Stimulated activated CD4-positive, alpha-beta T cell treated with anti-CD3 and anti-CD28 coated beads, TNF-alpha, amount 100 ng/mL, for 24 hours (primary cell): ENCODE measurements around the gene PRSS38.

Source experiments
- DNase-seq, 3 experiments: peaks; one replicate each; pipeline ENCODE4 v3.0.0-alpha.2; 2020; ENCODE audit warnings: low read depth in 3 of 3

The PRSS38 gene

DNA sequence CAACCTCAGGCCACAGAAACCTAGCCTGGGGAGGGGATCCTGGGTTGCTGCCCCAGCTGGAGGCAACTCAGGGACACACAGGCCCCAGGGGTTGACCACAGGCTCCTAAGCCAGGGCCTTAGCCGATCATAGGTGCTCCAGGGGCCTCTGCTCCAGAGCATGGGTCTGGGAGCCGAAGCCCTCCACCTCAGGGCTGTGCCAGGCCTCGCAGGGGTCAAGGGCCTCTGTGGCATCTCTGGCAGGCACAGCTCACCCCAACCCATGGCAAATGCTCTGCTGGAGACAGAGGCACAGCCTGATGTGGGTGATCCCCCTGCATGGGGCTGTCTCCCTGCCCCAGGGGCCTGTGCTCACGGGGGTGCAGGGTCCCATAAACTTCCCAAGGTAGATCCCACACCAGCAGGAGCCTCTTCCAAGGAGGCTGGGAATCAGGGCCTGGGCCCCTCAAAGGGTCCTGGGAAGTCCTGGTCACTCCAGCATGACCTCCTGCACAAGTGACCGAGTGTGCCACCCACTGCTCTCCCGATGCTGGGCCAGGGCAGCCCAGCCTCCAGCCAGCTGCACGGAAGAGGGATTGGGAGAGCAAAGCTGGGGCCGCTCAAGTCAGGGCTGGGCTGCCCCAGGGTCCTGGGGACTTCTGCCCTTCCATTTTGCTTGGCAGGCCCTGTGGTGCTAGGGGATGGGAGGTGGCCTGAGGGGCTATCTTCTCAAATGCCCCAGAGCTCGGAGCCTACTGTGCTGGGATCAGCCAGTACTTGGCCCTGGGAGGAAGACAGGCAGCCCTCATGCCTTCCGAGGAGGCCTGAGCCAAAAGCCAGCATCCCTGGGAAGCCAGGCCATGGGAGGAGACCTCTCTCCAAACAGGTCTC, 22.2 kb upstream of the PRSS38 start:
- DNase-seq = no peak

DNA sequence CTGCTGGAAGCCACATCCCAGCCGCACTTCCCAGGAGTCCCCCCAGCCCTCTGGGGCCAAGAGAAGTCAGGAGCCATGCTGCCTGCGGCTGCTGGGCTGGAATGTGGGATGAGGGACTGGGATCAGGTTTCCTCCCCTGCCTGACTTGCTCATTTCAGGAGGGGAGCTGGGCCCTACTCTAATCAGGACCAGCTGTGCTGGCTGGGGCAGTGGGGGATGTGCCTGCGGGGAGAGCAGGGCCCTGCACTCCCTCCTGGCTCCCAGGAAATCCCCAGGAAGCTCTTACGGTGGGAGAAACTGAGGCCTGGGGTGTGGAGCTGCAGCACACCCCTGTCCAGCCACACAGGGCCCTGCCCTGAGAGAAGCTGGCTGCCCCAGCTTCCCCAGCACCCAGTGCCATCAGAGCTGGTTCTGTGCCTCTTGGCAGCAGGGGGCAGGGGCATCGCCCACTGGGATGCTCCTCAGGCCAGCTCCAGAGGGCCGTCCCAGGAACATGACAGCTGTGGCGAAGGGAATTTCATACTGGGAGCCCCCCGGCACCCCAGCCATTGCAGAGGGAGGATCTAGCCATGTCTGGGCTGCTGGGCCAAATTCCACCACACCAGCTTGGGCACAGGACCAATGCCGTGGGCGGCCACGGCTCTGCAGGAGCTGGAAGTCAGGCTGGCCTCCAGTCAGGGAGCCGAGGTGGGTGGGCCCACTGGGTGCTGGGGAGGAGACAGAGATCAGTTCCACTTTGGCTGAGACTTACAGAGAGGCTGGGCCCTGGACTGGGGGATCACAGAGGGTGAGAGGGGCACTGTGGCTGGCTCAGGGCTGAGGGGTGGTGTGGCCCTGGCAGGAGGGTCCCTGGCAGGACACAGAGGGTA, 21.3 kb upstream of the PRSS38 start:
- no peak for DNase-seq

DNA sequence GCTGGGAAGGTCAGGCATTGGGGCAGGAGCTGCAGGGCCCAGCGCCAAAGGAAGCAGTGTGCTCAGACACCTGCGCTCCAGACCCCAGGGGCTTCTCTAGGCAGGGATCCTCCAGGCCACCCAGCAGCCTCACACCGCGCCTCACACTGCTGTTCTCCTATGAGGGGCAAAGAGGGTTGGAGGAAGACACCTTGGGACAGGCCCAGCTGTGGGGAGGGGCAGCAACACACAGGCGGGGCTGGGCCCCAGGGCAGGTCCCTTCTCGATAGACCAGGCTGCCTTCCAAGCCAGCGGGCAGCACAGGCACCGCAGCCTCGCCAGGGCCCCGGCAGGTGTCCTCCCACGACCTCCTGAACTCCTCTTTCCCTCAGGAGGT, 20.7 kb upstream of the PRSS38 start:
- no peak for DNase-seq

DNA sequence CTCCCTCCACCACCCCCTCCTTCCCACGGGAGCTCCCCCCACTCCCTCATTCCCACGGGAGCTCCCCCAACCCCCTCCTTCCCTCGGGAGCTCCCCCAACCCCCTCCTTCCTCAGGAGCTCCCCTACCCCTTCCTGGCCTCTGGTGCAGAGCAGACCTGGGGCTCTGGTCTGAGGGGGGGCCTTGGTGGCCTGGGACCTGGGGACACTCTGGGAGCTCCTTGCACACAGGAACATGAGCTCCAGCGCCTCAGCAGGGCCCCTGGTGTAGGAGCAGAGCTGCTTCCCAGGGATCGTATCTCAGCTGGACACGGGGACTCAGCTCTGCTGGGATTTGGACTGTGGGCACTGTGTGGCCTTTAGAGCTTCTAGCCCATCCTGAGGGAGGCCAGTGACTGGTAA, 19.7 kb upstream of the PRSS38 start:
- no peak for DNase-seq

DNA sequence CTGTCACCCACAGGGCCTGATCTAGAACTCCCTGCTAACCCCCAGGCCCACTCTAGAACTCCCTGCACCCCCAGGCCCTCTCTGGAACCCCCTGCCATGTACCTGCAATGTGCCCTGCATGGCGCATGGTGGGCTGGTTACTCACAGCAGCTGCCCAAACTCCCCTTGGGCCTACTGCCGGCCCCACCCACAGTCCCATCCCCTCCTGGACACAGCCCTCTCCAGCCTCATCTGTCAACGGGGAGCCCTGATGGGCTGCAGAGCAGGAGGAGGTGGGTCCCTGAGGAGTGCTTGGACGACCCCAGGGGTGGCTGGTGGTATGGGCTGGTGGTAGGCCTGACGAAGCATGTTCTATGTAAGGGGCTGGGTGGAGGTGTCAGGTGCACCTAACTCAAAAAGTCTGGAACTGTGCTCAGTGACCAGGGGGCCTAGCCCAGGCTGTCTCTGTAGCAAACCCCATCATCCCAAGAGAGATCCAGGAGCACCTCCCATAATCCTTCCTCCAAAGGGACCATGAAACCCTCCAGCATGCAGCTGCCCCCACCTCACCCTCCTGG, 19.0 kb upstream of the PRSS38 start:
- DNase-seq = no peak

GRCh38 chr1:227797144-227797543, 18.3 kb upstream of the PRSS38 start:
- DNase-seq = no peak

- DNase-seq = no peak
Observed at GRCh38 chr1:227797625-227798024, 17.9 kb upstream of the PRSS38 start.

- no peak for DNase-seq
Observed at GRCh38 chr1:227798078-227798802, 17.2 kb upstream of the PRSS38 start.

- no peak for DNase-seq
Observed at GRCh38 chr1:227799756-227800155, 15.7 kb upstream of the PRSS38 start.

- no peak for DNase-seq
Observed at GRCh38 chr1:227803933-227804332, 11.5 kb upstream of the PRSS38 start.

- no peak for DNase-seq
Observed at GRCh38 chr1:227805606-227806197, 9.8 kb upstream of the PRSS38 start.

DNA sequence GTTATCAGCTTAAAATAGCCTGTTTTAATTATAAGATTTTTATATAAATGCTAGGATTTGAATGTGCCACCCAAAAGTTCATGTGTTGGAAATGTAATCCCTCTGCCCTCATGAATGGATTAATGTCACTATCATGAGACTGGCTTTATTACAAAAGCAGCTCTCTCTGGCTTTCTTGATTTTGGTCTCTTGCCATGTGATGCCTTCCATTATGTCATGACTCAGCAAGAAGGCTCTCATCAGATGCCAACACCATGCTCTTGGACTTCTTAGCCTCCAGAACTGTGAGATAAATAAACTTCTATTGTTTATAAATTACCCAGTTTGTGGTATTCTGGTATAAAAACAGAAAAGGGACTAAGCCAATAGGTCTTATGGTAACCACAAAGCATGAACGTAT, 6.9 kb upstream of the PRSS38 start:
- DNase-seq = no peak

- no peak for DNase-seq
Observed at GRCh38 chr1:227809026-227809425, 6.4 kb upstream of the PRSS38 start.

DNA sequence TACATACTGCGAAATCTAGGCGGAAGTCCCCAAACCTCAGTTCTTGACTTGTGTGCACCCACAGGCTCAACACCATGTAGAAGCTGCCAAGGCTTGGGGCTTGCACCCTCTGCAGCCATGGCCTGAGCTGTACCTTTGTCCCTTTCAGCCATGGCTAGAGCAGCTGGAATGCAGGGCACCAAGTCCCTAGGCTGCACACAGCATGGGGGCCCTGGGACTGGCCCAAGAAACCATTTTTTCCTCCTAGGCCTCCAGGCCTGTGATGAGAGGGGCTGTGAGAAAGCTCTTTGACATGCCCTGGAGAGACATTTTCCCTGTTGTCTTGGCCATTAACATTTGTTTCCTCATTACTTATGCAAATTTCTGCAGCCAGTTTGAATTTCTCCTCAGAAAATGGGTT, 1.5 kb upstream of the PRSS38 start:
- DNase-seq = no peak

- DNase-seq = no peak
Observed at GRCh38 chr1:227816750-227817446, 1.4 kb downstream of the PRSS38 start.

DNA sequence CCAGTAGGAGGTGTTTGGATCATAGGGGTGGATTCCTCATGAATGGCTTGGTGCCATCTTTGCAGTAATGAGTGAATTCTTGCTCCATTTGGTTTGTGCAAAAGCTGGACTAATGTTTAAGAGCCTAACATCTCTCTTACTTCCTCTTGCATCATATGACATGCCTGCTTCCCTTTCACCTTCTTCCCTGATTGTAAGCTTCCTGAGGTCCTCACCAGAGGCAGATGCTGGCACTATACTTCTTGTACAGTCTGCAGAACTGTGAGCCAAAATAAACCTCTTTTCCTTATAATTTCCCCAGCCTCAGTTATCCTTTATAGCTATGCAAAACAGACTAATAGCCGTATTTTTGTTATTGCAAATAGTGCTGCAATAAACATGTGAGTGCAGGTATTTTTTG, 8.1 kb downstream of the PRSS38 start:
- DNase-seq = no peak

DNA sequence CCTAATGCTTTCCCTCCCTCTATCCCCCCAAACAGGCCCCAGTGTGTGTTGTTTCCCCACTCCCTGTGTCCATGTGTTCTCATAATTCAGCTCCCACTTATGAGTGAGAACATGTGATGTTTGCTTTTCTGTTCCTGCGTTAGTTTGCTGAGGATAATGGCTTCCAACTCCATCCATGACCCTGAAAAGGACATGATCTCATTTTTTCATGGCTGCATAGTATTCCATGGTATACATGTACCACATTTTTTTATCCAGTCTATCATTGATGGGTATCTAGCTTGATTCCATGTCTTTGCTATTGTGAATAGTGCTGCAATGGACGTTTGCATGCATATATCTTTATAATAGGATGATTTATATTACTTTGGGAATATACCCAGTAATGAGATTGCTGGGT, 8.7 kb downstream of the PRSS38 start:
- DNase-seq = no peak

GRCh38 chr1:227828786-227829185, 13.3 kb downstream of the PRSS38 start:
- DNase-seq = no peak

- DNase-seq = no peak
Observed at GRCh38 chr1:227838181-227838580, 22.7 kb downstream of the PRSS38 start.

DNA sequence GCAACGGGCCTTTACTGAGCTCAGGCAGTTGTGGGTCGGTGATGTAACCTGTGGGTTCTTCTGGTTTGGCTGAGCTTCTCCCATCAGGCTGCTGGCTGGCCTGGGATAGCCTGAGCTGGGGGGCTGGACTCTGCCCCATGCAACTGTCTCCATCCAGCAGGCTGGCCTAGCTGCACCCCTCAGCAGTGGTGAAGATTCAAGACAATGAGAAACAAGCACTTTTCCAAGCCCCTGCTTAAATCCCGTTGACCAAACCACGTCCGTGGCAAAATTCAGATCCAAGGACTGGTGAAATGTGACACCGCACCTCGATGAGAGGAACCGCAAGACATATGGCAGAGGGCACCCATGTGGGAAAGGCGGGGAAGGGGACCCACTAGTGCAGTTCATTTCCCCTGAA, 25.6 kb downstream of the PRSS38 start:
- no peak for DNase-seq
